Natural killer cell treated with Interleukin-12 subunit alpha and Interleukin-12 subunit beta and Interleukin-15 and Interleukin-18, amount 100 ng/mL, for 72 hours (primary cell): ENCODE results near the gene NDE1. TPM values are rescaled to one million over a fixed set of nuclear protein-coding genes. Genes with fewer than 3 reads are reported as not detected.
"Not testable (repeated sequence)": the region's sequence is repeated elsewhere in the genome, so short reads cannot be mapped to it uniquely, and the experiment has no call there.

ENCODE experiments used
- ATAC-seq, 2 donors: fragments of 150-1000 bp; cut with Tn5 transposase in 1 of 2; sonication (Bioruptor Pico), chemical (Tn5 transposase) in 1 of 2; 2 replicates each; pipeline ENCODE4 v1.10.0; 2021
- DNase-seq: peaks from one replicate; pipeline ENCODE4 v3.0.0; 2022; ENCODE audit warnings: low spot score
- H3K27ac Mint-ChIP-seq, 2 donors: 1 replicate in 1 of 2; 2 replicates in 1 of 2; pipeline ENCODE4 v1.8.0; 2022; ENCODE audit warnings: mixed read lengths in 2 of 2, mild to moderate bottlenecking in 1 of 2, moderate library complexity in 1 of 2
- H3K27me3 Mint-ChIP-seq, 2 donors: 1 replicate in 1 of 2; 2 replicates in 1 of 2; pipeline ENCODE4 v1.8.0; 2022; ENCODE audit warnings: mixed read lengths in 2 of 2
- H3K36me3 Mint-ChIP-seq: one replicate; pipeline ENCODE4 v1.8.0; 2022; ENCODE audit warnings: mixed read lengths
- H3K4me1 Mint-ChIP-seq, 2 donors: 1 replicate in 1 of 2; 2 replicates in 1 of 2; pipeline ENCODE4 v1.8.0; 2022; ENCODE audit warnings: low read depth in 2 of 2, mixed read lengths in 2 of 2, mild to moderate bottlenecking in 1 of 2
- H3K4me3 Mint-ChIP-seq: one replicate; pipeline ENCODE4 v1.8.0; 2022; ENCODE audit warnings: mixed read lengths
- H3K9me3 Mint-ChIP-seq: 2 replicates; pipeline ENCODE4 v1.8.0; 2022; ENCODE audit warnings: mixed read lengths
- total RNA-seq, 2 donors: library from RNA; stranded (reverse); gene quantifications; one replicate each; pipeline ENCODE4 v1.2.3, GENCODE V29; 2022

Gene NDE1
- 100 to 1,000 TPM in 1 of 2 donors, 10 to 100 TPM in 1; 95.0 to 151 TPM for total RNA-seq

DNA sequence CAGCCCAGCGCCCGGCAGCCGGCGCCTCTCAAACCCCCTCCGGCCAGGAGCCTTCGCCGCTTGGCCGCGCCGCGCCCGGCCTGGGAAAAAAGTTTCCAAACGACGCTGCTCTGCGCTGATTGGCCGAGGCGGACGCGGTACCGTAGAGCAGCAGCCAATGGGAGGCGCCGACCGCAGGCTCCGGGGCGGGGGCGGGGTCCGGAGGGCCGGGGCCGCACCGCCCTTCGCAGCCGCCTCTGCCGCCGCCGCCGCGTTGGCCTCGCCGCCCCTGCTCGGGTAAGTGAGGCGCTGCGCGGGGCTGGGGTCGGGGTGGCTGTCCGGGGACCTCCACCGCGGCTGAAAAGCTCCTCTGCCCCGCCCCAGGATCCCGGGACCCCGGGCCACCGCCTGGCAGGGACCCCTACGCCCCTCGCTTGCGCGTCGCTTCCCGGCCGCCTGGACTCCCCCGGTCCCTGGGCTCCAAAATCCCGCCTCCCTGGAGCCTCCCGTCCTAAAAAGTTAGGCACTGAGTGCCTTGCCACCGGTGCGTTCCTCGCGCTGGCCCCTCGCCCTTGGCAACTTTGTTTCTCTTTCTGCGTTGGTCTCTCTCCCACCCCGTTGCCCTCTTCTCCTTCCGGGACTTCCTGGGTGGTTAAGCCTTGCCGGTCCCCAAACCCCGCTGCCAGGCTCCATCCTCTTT is at the start of gene NDE1:
Gene NDE1 (plus strand): TSS at position 227 of the 679 bp plus-strand sequence. CDS start 14,534 bp downstream, outside the sequence.
- peaks cover 16 to 21% of the 10 kb centered on the region in 2 donors for H3K4me1 Mint-ChIP-seq
- no peaks in the 10 kb centered on the region for H3K27me3 Mint-ChIP-seq
- H3K4me3 Mint-ChIP-seq = peak within 1 kb of the TSS; percentile 99
- ATAC-seq (peak; percentile 99 to 100), DNase-seq (peak; percentile 93)
- peak within 1 kb of the TSS; percentile 84 to 92 for H3K27ac Mint-ChIP-seq
- H3K36me3 Mint-ChIP-seq = no peaks in the 10 kb centered on the region
- no peaks in the 10 kb centered on the region for H3K9me3 Mint-ChIP-seq

- DNase-seq (no peak), ATAC-seq (no peak)
- Mint-ChIP-seq H3K4me3 (no peak overlapping the region), H3K9me3 (no peaks in the 10 kb centered on the region), H3K4me1 (peaks cover 13 to 20% of the 10 kb centered on the region in 2 donors), H3K36me3 (peaks cover 34% of the 10 kb centered on the region), H3K27me3 (no peaks in the 10 kb centered on the region), H3K27ac (peak overlapping the region in 1 of 2 donors; percentile 0)
Observed at GRCh38 chr16:15601212-15601879, 48.7 kb upstream of the NDE1 start.

- Mint-ChIP-seq H3K36me3 (peaks cover 38% of the 10 kb centered on the region), H3K27me3 (no peaks in the 10 kb centered on the region), H3K9me3 (no peaks in the 10 kb centered on the region), H3K27ac (peak overlapping the region in 1 of 2 donors; percentile 0), H3K4me3 (no peak overlapping the region), H3K4me1 (peaks cover 20 to 27% of the 10 kb centered on the region in 2 donors)
- no peak for DNase-seq
- ATAC-seq = no peak
Observed at GRCh38 chr16:15602285-15603044, 47.6 kb upstream of the NDE1 start.

DNA sequence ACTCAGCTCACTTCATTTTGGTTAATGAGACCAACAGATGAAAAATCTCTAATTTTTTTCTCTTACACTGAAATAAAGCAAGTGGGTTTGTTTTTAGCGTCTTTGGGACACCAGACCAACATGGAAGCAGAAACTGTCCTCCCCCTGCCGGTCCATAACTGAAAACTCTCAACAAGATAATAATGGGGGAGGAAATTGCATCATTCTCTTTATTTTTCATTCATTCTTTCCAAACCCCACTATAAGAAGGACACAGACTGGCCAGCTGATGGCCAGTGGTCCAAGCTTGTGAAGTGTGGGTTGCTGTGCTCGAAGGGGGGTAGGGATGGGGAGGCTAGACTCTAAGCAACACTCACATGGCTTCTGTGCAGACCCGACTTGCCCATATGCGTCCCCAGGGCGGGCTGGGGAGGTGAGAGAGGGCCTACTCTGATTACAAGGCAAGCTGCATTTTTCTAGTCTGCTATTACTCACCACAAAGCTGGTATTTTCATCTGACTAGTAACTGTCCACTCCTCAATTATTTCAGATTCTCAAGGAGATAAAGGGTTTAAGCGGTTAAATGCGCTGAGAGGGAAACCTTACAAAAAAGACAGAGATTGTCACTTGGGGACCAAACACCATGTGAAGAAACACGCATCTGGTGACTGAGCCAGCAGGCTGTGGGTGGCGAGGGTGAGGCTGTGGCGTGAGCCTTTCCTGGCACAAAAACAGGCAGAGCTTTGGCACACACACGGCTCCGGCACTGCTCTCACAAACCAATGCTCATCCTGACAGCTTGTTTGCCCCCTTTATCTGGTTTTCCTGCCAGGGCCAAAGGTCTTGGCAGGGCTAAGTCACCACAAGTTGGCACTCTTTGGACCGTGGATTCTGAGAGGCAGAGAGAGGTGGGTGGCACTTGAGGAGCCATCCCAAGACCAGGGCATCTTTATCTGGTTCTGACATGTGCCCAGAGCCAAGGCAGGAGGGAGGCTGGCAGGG is 45.3 kb upstream of the NDE1 start:
- peak overlapping the region in 1 of 2 donors; percentile 12 for H3K27ac Mint-ChIP-seq
- H3K27me3 Mint-ChIP-seq = no peaks in the 10 kb centered on the region
- ATAC-seq = no peak
- peaks cover 20 to 23% of the 10 kb centered on the region in 2 donors for H3K4me1 Mint-ChIP-seq
- H3K36me3 Mint-ChIP-seq = peaks cover 48% of the 10 kb centered on the region
- no peaks in the 10 kb centered on the region for H3K9me3 Mint-ChIP-seq
- no peak for DNase-seq
- no peak overlapping the region for H3K4me3 Mint-ChIP-seq

GRCh38 chr16:15605839-15606517 is 44.1 kb upstream of the NDE1 start:
- peak overlapping the region; percentile 59 to 89 for H3K27ac Mint-ChIP-seq
- peaks cover 48% of the 10 kb centered on the region for H3K36me3 Mint-ChIP-seq
- no peaks in the 10 kb centered on the region for H3K9me3 Mint-ChIP-seq
- DNase-seq (no peak), ATAC-seq (peak in 1 of 2 donors; percentile 6)
- H3K4me1 Mint-ChIP-seq = peaks cover 20 to 23% of the 10 kb centered on the region in 2 donors
- no peaks in the 10 kb centered on the region for H3K27me3 Mint-ChIP-seq
- no peak overlapping the region for H3K4me3 Mint-ChIP-seq

DNA sequence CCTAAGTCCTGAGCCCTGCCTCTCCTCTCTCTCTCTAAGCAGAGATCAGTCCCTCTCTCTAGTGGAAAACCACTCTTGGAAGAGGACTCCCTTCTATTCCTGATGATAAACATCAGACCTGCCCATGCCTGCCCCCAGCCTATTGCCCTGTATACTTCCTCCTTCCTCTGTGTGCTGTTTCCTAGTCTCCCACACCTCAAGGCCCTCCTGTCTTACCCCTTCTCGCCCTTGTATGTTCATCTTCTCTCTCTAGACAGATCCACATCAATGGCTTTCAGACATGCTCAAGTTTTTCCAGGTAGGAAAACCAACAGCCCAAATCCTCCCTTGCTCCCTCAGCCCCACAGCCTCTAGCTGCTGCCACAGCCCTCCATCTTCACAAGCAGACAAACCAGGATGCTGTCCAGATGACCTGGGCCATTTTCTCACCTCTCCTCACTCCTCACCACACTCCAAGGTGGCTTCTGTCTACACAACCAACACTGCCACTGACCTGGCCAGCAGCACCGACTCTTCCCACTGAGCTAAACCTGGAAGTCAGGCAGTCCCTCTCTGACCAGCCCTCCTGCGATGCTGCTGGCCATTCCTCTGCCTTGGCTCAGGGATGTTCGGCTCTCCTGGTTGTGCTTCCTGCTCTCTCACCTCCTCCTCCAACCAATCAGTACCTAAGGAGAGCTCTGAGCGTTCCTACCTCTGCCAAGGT is 43.4 kb upstream of the NDE1 start:
- Mint-ChIP-seq H3K9me3 (no peaks in the 10 kb centered on the region), H3K4me1 (peaks cover 20 to 23% of the 10 kb centered on the region in 2 donors), H3K4me3 (no peak overlapping the region), H3K36me3 (peaks cover 48% of the 10 kb centered on the region), H3K27me3 (no peaks in the 10 kb centered on the region), H3K27ac (peak overlapping the region; percentile 59 to 89)
- DNase-seq = no peak
- no peak for ATAC-seq

DNA sequence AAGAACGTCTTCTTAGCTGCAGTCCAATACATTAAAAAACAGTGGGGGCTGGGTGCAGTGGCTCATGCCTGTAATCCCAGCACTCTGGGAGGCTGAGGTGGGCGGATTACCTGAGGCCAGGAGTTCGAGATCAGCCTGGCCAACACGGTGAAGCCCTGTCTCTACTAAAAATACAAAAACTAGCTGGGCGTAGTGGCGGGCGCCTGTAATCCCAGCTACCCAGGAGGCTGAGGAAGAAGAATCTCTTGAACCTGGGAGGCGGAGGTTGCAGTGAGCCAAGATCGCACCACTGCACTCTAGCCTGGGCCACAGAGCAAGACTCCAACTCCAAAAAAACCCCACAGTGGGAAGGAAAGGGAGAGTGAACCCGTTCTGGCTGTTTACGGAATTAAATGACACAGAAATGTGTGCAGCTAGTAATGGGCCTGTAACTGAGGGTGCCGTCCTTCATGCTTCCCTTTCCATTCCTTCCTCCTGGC is 42.8 kb upstream of the NDE1 start:
- ATAC-seq, H3K4me3 Mint-ChIP-seq, DNase-seq, H3K27me3 Mint-ChIP-seq, H3K9me3 Mint-ChIP-seq: not testable (repeated sequence)
- H3K36me3 Mint-ChIP-seq = peaks cover 43% of the 10 kb centered on the region
- H3K27ac Mint-ChIP-seq = peak overlapping the region; percentile 59 to 89
- peaks cover 17 to 23% of the 10 kb centered on the region in 2 donors for H3K4me1 Mint-ChIP-seq

DNA sequence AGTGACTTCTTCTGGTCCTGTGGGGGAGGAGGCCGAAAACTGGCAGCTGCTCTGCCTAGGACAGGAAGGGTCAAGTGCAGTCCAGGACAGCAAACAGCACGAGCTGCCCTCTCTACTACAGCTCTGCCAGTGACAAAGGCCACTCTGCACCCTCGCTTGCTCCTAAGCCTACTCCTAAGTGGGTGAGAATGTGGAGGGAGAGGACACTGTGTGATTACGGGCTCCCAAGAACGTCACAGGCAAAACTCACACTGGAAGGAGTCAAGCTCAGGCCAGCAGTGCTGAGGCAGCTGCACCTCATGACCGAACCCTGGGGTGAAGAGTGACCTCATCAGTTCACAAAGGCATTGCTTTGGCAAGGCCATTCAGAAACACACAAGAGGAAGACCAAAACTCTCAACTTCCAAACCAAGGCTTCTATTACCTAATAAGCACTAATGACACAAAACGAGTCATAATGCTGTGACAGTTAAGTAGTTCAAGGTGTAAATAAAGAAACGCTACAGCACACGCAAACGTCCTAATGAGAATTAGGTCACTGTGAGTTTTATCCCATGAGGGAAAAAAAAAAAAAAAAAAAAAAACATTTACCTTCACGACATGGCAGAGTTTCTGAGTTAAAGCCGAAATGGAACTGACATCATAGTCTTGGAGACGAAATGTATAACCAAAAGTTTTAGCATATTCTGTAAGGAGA is 42.2 kb upstream of the NDE1 start:
- H3K4me3 Mint-ChIP-seq = no peak overlapping the region
- ATAC-seq = peak; percentile 53 to 60
- H3K27me3 Mint-ChIP-seq = no peaks in the 10 kb centered on the region
- peaks cover 15 to 23% of the 10 kb centered on the region in 2 donors for H3K4me1 Mint-ChIP-seq
- H3K27ac Mint-ChIP-seq = peak overlapping the region; percentile 46 to 56
- no peak for DNase-seq
- H3K36me3 Mint-ChIP-seq = peaks cover 40% of the 10 kb centered on the region
- H3K9me3 Mint-ChIP-seq = no peaks in the 10 kb centered on the region

DNA sequence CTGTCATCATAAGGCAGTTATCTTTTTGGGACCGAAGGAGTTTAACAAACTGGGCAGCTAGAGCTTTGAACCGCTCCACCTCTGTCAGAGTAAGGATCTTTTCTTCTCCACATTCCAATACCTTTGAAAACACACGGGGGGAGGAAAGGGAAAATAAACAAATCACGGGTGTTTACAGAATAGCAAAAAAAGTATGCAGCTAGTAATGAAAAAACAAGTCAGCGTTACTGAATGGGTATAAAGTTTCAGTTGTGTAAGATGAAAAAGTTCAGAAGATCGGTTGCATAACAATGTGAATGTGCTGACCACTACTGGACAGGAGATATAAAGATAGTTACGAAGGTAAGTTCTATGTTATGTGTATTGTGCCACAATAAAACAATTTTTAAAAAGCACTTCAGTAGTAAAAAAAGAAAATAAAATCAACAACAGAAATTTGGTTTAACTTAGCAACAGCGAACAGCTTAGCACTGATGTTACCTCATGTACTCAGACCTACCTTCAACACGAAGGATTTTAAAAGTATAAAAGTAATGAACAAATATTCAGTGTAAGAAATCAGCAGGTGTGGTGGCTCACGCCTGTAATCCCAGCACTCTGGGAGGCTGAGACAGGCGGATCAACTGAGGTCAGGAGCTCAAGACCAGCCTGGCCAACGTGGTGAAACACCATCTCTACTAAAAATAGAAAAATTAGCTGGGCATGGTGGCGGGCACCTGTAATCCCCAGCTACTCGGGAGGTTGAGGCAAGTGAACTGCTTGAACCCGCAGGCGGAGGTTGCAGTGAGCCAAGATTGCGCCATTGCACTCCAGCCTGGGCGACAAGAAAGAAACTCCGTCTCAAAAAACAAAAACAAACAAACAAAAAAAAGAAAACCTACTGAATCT is 41.4 kb upstream of the NDE1 start:
- ATAC-seq = no peak
- Mint-ChIP-seq H3K27ac (peak overlapping the region in 1 of 2 donors; percentile 56), H3K36me3 (peaks cover 39% of the 10 kb centered on the region), H3K9me3 (no peaks in the 10 kb centered on the region), H3K4me1 (peaks cover 15 to 24% of the 10 kb centered on the region in 2 donors), H3K27me3 (no peaks in the 10 kb centered on the region), H3K4me3 (no peak overlapping the region)
- DNase-seq = no peak

GRCh38 chr16:15609286-15609649 is 40.8 kb upstream of the NDE1 start:
- H3K36me3 Mint-ChIP-seq = peaks cover 36% of the 10 kb centered on the region
- H3K27ac Mint-ChIP-seq = no peak overlapping the region
- DNase-seq = no peak
- no peaks in the 10 kb centered on the region for H3K27me3 Mint-ChIP-seq
- no peaks in the 10 kb centered on the region for H3K9me3 Mint-ChIP-seq
- no peak for ATAC-seq
- H3K4me1 Mint-ChIP-seq = peaks cover 15 to 23% of the 10 kb centered on the region in 2 donors
- no peak overlapping the region for H3K4me3 Mint-ChIP-seq

- Mint-ChIP-seq H3K4me3 (no peak overlapping the region), H3K36me3 (peaks cover 36% of the 10 kb centered on the region)
Observed at GRCh38 chr16:15610369-15610871, 39.6 kb upstream of the NDE1 start.

More at GRCh38 chr16:15610369-15610871, 39.6 kb upstream of the NDE1 start:
- H3K4me1 Mint-ChIP-seq = peaks cover 15 to 19% of the 10 kb centered on the region in 2 donors
- ATAC-seq = no peak
- H3K9me3 Mint-ChIP-seq = no peaks in the 10 kb centered on the region
- no peak for DNase-seq
- H3K27ac Mint-ChIP-seq = no peak overlapping the region
- no peaks in the 10 kb centered on the region for H3K27me3 Mint-ChIP-seq
